ENCODE results near the gene SSTR3.

GRCh38 chr22:37155971-37156370 lies 56.3 kb downstream of the SSTR3 start:
- TF ChIP-seq CTCF (IDR thresholded peaks at IDR 0.05; ENCODE audit: low read depth, low read length): no peak
- no peak for TF ChIP-seq POLR2A (IDR thresholded peaks at IDR 0.05; ENCODE audit: extremely low read depth, insufficient read length)

All from NB4 (cell line).